Measurements from ENCODE around the gene VAV2. TPM values are rescaled to one million over a fixed set of nuclear protein-coding genes. Genes with fewer than 3 reads are reported as not detected.

Gene VAV2
- total RNA-seq, 1 experiment from 2014 or later, result 30.7 TPM

GRCh38 chr9:133945977-133946753 is 46.0 kb downstream of the VAV2 start:
- intact Hi-C loops (cut with micrococcal nuclease; ENCODE audit: unreplicated experiment), result no loop called here
- no TSS peak for BruUV-seq (replicated peaks)
- H3K27ac Mint-ChIP-seq (ENCODE audit: unreplicated experiment), result no peak overlapping the region
- H3K9me3 Mint-ChIP-seq (ENCODE audit: low read depth, unreplicated experiment), result no peaks in the 10 kb centered on the region
- TF ChIP-seq, protein P1, sequence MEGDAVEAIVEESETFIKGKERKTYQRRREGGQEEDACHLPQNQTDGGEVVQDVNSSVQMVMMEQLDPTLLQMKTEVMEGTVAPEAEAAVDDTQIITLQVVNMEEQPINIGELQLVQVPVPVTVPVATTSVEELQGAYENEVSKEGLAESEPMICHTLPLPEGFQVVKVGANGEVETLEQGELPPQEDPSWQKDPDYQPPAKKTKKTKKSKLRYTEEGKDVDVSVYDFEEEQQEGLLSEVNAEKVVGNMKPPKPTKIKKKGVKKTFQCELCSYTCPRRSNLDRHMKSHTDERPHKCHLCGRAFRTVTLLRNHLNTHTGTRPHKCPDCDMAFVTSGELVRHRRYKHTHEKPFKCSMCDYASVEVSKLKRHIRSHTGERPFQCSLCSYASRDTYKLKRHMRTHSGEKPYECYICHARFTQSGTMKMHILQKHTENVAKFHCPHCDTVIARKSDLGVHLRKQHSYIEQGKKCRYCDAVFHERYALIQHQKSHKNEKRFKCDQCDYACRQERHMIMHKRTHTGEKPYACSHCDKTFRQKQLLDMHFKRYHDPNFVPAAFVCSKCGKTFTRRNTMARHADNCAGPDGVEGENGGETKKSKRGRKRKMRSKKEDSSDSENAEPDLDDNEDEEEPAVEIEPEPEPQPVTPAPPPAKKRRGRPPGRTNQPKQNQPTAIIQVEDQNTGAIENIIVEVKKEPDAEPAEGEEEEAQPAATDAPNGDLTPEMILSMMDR (IDR thresholded peaks at IDR 0.05; ENCODE audit: unreplicated experiment), result no peak
- no peak overlapping the region for H3K4me3 Mint-ChIP-seq (ENCODE audit: low read depth, unreplicated experiment)
- CTCF ChIA-PET, result no interaction called here
- no peak for DNase-seq
- peaks cover 6% of the 10 kb centered on the region for H3K36me3 Mint-ChIP-seq (ENCODE audit: insufficient read depth, unreplicated experiment)
- H3K4me1 Mint-ChIP-seq (ENCODE audit: low read depth, unreplicated experiment), result peaks cover 7% of the 10 kb centered on the region
- no peaks in the 10 kb centered on the region for H3K27me3 Mint-ChIP-seq (ENCODE audit: unreplicated experiment)

GRCh38 chr9:133945314-133945975 is 46.7 kb downstream of the VAV2 start:
- DNase-seq, result no peak
- no peak overlapping the region for H3K4me3 Mint-ChIP-seq (ENCODE audit: low read depth, unreplicated experiment)
- TF ChIP-seq, protein P1 (IDR thresholded peaks at IDR 0.05; ENCODE audit: unreplicated experiment), result no peak
- H3K36me3 Mint-ChIP-seq (ENCODE audit: insufficient read depth, unreplicated experiment), result peaks cover 6% of the 10 kb centered on the region
- intact Hi-C loops (cut with micrococcal nuclease; ENCODE audit: unreplicated experiment), result no loop called here
- no TSS peak for BruUV-seq (replicated peaks)
- H3K4me1 Mint-ChIP-seq (ENCODE audit: low read depth, unreplicated experiment), result peaks cover 7% of the 10 kb centered on the region
- no peak overlapping the region for H3K27ac Mint-ChIP-seq (ENCODE audit: unreplicated experiment)
- CTCF ChIA-PET, result no interaction called here
- H3K9me3 Mint-ChIP-seq (ENCODE audit: low read depth, unreplicated experiment), result no peaks in the 10 kb centered on the region
- H3K27me3 Mint-ChIP-seq (ENCODE audit: unreplicated experiment), result no peaks in the 10 kb centered on the region

DNA sequence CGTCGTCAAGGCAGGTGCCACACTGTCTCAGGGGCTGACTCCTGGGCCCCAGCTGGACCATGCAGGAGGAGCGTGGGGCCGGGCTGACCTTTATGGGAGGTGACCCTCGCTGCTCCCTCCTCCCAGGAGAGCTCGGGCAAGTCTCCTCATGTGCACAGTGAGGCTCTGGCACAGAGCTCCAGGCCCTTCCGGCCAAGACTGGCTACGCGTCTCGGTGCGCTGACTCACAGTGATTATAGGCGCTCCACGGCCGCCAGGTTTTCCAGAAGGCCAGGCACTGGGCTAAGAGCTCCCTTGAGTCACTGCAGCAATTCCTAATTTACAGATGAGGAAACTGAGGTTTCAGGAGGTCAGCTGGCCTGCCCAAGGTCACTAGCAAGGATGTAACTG is 47.4 kb downstream of the VAV2 start:
- intact Hi-C loops (cut with micrococcal nuclease; ENCODE audit: unreplicated experiment), result no loop called here
- TF ChIP-seq, protein P1 (IDR thresholded peaks at IDR 0.05; ENCODE audit: unreplicated experiment), result no peak
- Mint-ChIP-seq H3K9me3 (ENCODE audit: low read depth, unreplicated experiment) (no peaks in the 10 kb centered on the region), H3K27me3 (ENCODE audit: unreplicated experiment) (no peaks in the 10 kb centered on the region), H3K36me3 (ENCODE audit: insufficient read depth, unreplicated experiment) (peaks cover 6% of the 10 kb centered on the region), H3K4me3 (ENCODE audit: low read depth, unreplicated experiment) (no peak overlapping the region), H3K4me1 (ENCODE audit: low read depth, unreplicated experiment) (peaks cover 7% of the 10 kb centered on the region), H3K27ac (ENCODE audit: unreplicated experiment) (no peak overlapping the region)
- peak; percentile 14 for DNase-seq
- CTCF ChIA-PET, result interaction anchor here (0.9 kb wide), 1 partner anchor 9 kb away, joined by 3 read pairs; no protein-coding TSS in a partner anchor
- BruUV-seq (replicated peaks), result no TSS peak

DNA sequence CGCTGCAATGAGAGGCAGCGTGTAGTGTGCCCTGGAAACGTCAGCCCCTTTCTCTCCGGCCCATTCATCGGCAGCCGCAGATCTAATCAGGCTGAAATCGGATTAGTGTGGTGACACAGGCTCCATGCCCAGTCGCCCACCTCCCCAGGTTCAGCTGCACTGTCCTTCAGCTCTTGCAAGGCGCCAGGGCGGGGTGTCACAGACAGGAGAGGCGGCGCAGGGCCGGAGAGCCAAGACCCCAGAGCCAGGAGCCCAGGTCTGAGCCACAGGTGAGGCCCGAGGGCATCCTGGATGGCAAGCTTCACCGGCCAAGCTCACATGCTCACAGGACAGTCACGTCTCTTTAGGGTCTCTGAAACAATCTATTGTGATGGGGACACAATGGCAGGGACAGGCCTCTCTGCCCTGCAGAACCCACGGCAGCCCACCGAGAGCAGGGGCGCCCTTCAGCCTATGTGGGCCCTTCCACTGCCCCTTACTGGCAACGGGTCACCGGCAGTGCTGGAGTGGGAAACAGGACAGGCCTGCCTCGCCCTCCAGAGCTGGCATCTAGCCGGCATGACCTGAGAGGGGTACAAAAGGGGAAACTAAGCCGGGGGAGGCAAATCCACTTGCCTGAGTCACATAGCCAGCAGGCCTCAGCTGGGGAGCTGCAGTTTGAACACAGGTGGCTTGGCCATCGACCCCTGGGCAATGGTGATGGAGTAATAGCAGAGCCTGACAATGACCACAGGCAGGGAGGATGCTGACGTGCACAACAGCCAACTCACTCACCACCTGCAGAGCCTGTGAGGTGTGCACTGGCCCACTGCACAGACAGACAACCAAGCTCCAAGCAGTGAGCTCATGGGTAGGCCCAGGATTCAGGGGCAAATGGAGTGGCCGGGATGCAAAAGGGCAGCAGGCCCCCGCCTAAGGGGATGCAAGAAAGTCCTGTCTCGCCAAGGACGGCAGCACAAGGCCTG is 48.1 kb downstream of the VAV2 start:
- Mint-ChIP-seq H3K4me3 (ENCODE audit: low read depth, unreplicated experiment) (no peak overlapping the region), H3K27ac (ENCODE audit: unreplicated experiment) (no peak overlapping the region), H3K36me3 (ENCODE audit: insufficient read depth, unreplicated experiment) (peaks cover 6% of the 10 kb centered on the region), H3K27me3 (ENCODE audit: unreplicated experiment) (no peaks in the 10 kb centered on the region), H3K9me3 (ENCODE audit: low read depth, unreplicated experiment) (no peaks in the 10 kb centered on the region), H3K4me1 (ENCODE audit: low read depth, unreplicated experiment) (peaks cover 7% of the 10 kb centered on the region)
- no peak for DNase-seq
- intact Hi-C loops (cut with micrococcal nuclease; ENCODE audit: unreplicated experiment), result no loop called here
- CTCF ChIA-PET, result interaction anchor here (0.9 kb wide), 1 partner anchor 8 kb away, joined by 3 read pairs; no protein-coding TSS in a partner anchor
- TF ChIP-seq, protein P1 (IDR thresholded peaks at IDR 0.05; ENCODE audit: unreplicated experiment), result no peak
- no TSS peak for BruUV-seq (replicated peaks)

Measured in Calu3 (cell line).